H1 (cell line): Measurements from ENCODE around the gene RIF1. TPM values are rescaled to one million over a fixed set of nuclear protein-coding genes. Genes with fewer than 3 reads are reported as not detected.

ENCODE experiments used
- CTCF ChIA-PET: fragments of 300-600 bp; sonication (Branson Sonifier 250); formaldehyde crosslinking; loops from one replicate; lab custom pipeline; 2021; ENCODE audit not compliant: partially characterized antibody; lab: Charles Lee
- POLR2A ChIA-PET: fragments of 300-600 bp; sonication (Branson Sonifier 250); formaldehyde crosslinking; loops from one replicate; lab custom pipeline; 2021; ENCODE audit warnings: inconsistent platforms; ENCODE audit not compliant: partially characterized antibody; lab: Charles Lee
- DNase-seq, 2 experiments: peaks; one replicate each; pipeline versions ENCODE4 v3.0.0 to v3.0.0-alpha.2; 2010 to 2022; ENCODE audit warnings: low spot score in 2 of 2, low read depth in 1 of 2, mixed read lengths in 1 of 2
- FAIRE-seq: peaks from 2 replicates; lab custom pipeline; 2011; peaks lifted over from hg19 to GRCh38; lab: Jason Lieb, UNC
- H2AFZ ChIP-seq: 2 replicates; pipeline ENCODE4 v1.8.1; 2012; ENCODE audit warnings: low read length, inconsistent platforms
- H2AK5ac ChIP-seq: 2 replicates; pipeline ENCODE4 v1.6.1; 2013; ENCODE audit warnings: low read depth, low read length
- H2BK120ac ChIP-seq: replicated peaks from 2 replicates; pipeline ENCODE3; 2013; ENCODE audit warnings: low read depth, low read length, inconsistent platforms
- H2BK12ac ChIP-seq: 2 replicates; pipeline ENCODE4 v1.6.1; 2013; ENCODE audit warnings: low read depth, low read length
- H2BK15ac ChIP-seq: 2 replicates; pipeline ENCODE4 v1.6.1; 2013; ENCODE audit warnings: low read length
- H2BK20ac ChIP-seq: 2 replicates; pipeline ENCODE4 v1.6.1; 2013; ENCODE audit warnings: low read length
- H2BK5ac ChIP-seq: 2 replicates; pipeline ENCODE4 v1.6.1; 2013; ENCODE audit warnings: low read depth, low read length
- H3K14ac ChIP-seq: 2 replicates; pipeline ENCODE4 v1.6.1; 2013; ENCODE audit warnings: inconsistent platforms; ENCODE audit not compliant: insufficient read length
- H3K18ac ChIP-seq: 2 replicates; pipeline ENCODE4 v1.6.1; 2013; ENCODE audit warnings: low read length; ENCODE audit errors: extremely low read depth
- H3K23ac ChIP-seq: 2 replicates; pipeline ENCODE4 v1.6.1; 2013; ENCODE audit warnings: inconsistent platforms; ENCODE audit not compliant: insufficient read length
- H3K23me2 ChIP-seq: 2 replicates; pipeline ENCODE4 v1.6.1; 2013; ENCODE audit warnings: low read depth, low read length
- H3K27ac ChIP-seq: 2 replicates; pipeline ENCODE4 v1.6.1; 2011; ENCODE audit warnings: low read depth, low read length, inconsistent platforms
- H3K27me3 ChIP-seq, 4 experiments: replicated peaks in 1 of 4; 1 replicate in 1 of 4; 2 replicates in 3 of 4; pipeline versions ENCODE4 v1.6.1 to v1.8.1; 2011 to 2013; ENCODE audit warnings: low read length in 3 of 4, mild to moderate bottlenecking in 3 of 4, inconsistent platforms in 2 of 4, mixed read lengths in 2 of 4, moderate library complexity in 1 of 4; ENCODE audit not compliant: control insufficient read depth in 3 of 4, insufficient read depth in 3 of 4; ENCODE audit errors: extremely low read depth in 1 of 4
- H3K36me3 ChIP-seq, 4 experiments: 2 replicates each; pipeline versions ENCODE4 v1.6.1 to v1.8.1; 2011 to 2013; ENCODE audit warnings: mild to moderate bottlenecking in 4 of 4, low read length in 3 of 4, moderate library complexity in 2 of 4, control low read depth in 1 of 4, inconsistent platforms in 1 of 4; ENCODE audit not compliant: insufficient read depth in 4 of 4, control insufficient read depth in 2 of 4
- H3K4ac ChIP-seq: replicated peaks from 2 replicates; pipeline ENCODE3; 2013; ENCODE audit warnings: low read length, low read depth, mixed read lengths, inconsistent platforms; ENCODE audit not compliant: insufficient read length
- H3K4me1 ChIP-seq, 4 experiments: replicated peaks in 1 of 4; 1 replicate in 1 of 4; 2 replicates in 3 of 4; pipeline versions ENCODE4 v1.6.1 to v1.8.1; 2011 to 2013; ENCODE audit warnings: low read length in 3 of 4, inconsistent platforms in 2 of 4, mixed read lengths in 1 of 4; ENCODE audit not compliant: insufficient read depth in 4 of 4, control insufficient read depth in 3 of 4
- H3K4me2 ChIP-seq, 2 experiments: 2 replicates each; pipeline versions ENCODE4 v1.6.1 to v1.8.1; 2011 to 2013; ENCODE audit warnings: low read depth in 2 of 2, low read length in 2 of 2, control low read depth in 1 of 2, inconsistent platforms in 1 of 2, mild to moderate bottlenecking in 1 of 2; ENCODE audit not compliant: insufficient read depth in 1 of 2
- H3K4me3 ChIP-seq, 4 experiments: fragments of 200-600, 300-600 bp in 1 of 4; sonication (generic), shearing (Covaris generic), sonication (Bioruptor Twin) in 1 of 4; 2 replicates each; pipeline versions ENCODE4 v1.5.1 to v1.8.1; 2011 to 2016; ENCODE audit warnings: low read length in 4 of 4, low read depth in 3 of 4, control low read depth in 2 of 4, inconsistent platforms in 2 of 4, mild to moderate bottlenecking in 2 of 4, mixed read lengths in 1 of 4, moderate library complexity in 1 of 4; ENCODE audit not compliant: insufficient read depth in 2 of 4; ENCODE audit errors: extremely low read depth in 1 of 4
- H3K56ac ChIP-seq: replicated peaks from 2 replicates; pipeline ENCODE3; 2013; ENCODE audit warnings: low read depth, mild to moderate bottlenecking, mixed read lengths, low read length, inconsistent platforms; ENCODE audit not compliant: insufficient read length
- H3K79me1 ChIP-seq: 2 replicates; pipeline ENCODE4 v1.6.1; 2013; ENCODE audit warnings: low read depth, low read length, control low read depth
- H3K79me2 ChIP-seq, 2 experiments: 2 replicates each; pipeline versions ENCODE4 v1.6.1 to v1.8.1; 2012 to 2013; ENCODE audit warnings: low read length in 2 of 2, mild to moderate bottlenecking in 2 of 2, inconsistent platforms in 1 of 2; ENCODE audit not compliant: insufficient read depth in 2 of 2, control insufficient read depth in 1 of 2
- H3K9ac ChIP-seq, 4 experiments: replicated peaks in 1 of 4; 1 replicate in 1 of 4; 2 replicates in 3 of 4; pipeline versions ENCODE4 v1.6.1 to v1.8.1; 2011 to 2013; ENCODE audit warnings: low read depth in 3 of 4, low read length in 3 of 4, control low read depth in 2 of 4, mild to moderate bottlenecking in 2 of 4, moderate library complexity in 2 of 4, inconsistent platforms in 1 of 4; ENCODE audit errors: extremely low read depth in 1 of 4
- H3K9me3 ChIP-seq, 2 experiments: 2 replicates each; pipeline versions ENCODE4 v1.6.1 to v1.8.1; 2012 to 2013; ENCODE audit warnings: mild to moderate bottlenecking in 2 of 2, moderate library complexity in 2 of 2, control low read depth in 1 of 2, inconsistent platforms in 1 of 2, low read depth in 1 of 2, low read length in 1 of 2, mixed read lengths in 1 of 2; ENCODE audit not compliant: insufficient read depth in 2 of 2
- H4K20me1 ChIP-seq, 2 experiments: replicated peaks in 1 of 2; 2 replicates each; pipeline versions ENCODE3 to v1.8.1; 2011 to 2013; ENCODE audit warnings: inconsistent platforms in 2 of 2, low read length in 2 of 2, mild to moderate bottlenecking in 1 of 2; ENCODE audit not compliant: insufficient read depth in 2 of 2, control insufficient read depth in 1 of 2
- H4K5ac ChIP-seq: 2 replicates; pipeline ENCODE4 v1.6.1; 2013; ENCODE audit warnings: low read length, low read depth, mixed read lengths, inconsistent platforms; ENCODE audit not compliant: insufficient read length
- H4K8ac ChIP-seq: 2 replicates; pipeline ENCODE4 v1.8.0; 2013; ENCODE audit warnings: mild to moderate bottlenecking, moderate library complexity, low read length, inconsistent platforms; ENCODE audit not compliant: insufficient read depth; ENCODE audit errors: extremely low read depth
- H4K91ac ChIP-seq: replicated peaks from 2 replicates; pipeline ENCODE3; 2013; ENCODE audit warnings: low read length, mixed read lengths, inconsistent platforms; ENCODE audit not compliant: insufficient read length
- GTF2F1 ChIP-seq: IDR thresholded peaks from 2 replicates; pipeline ENCODE4 v1.6.1; 2012; ENCODE audit warnings: low read depth, low read length, improper control_type of control experiment, borderline replicate concordance
- SIRT6 ChIP-seq: IDR thresholded peaks from one replicate; pipeline ENCODE4 v1.7.1; 2012; ENCODE audit warnings: low read length, inconsistent platforms
- TCF12 ChIP-seq: IDR thresholded peaks from 2 replicates; pipeline ENCODE4 v1.6.1; 2011; ENCODE audit warnings: low read depth, mild to moderate bottlenecking, low read length
- WGBS, 2 experiments: shearing (Covaris generic) in 1 of 2; methylation state at CpG; one replicate each; pipeline versions ENCODE4 v1.1.6 to v1.1.7; 2013 to 2015; ENCODE audit warnings: low lambda C conversion rate in 2 of 2, mixed read lengths in 2 of 2, inconsistent platforms in 1 of 2, low coverage in 1 of 2, missing lambda C conversion rate in 1 of 2; ENCODE audit not compliant: insufficient replicate concordance in 2 of 2, insufficient coverage in 1 of 2, insufficient read length in 1 of 2; ENCODE audit errors: extremely low coverage in 1 of 2, missing lambda C conversion rate in 1 of 2; 5-methylcytosine and 5-hydroxymethylcytosine counted together
- polyA plus RNA-seq, 7 experiments: library from polyadenylated mRNA; depleted of rRNA in 3 of 7; stranded (reverse) in 5 of 7; unstranded in 2 of 7; fragments of >200 nt in 5 of 7; fragments of 200-250 nt in 2 of 7; gene quantifications; 1 replicate in 5 of 7; 2 replicates in 1 of 7; 4 replicates in 1 of 7; pipeline versions ENCODE4 v1.2.1 to v1.2.3, GENCODE V29; 2011 to 2013; ENCODE audit warnings: missing spikeins in 2 of 7, mixed read lengths in 2 of 7
- total RNA-seq: library from RNA; stranded (reverse); fragmentation: NEBNext Ultra II Directional; extraction: Animal tissue kit (Norgen Biotek cat#: 25700); gene quantifications from 2 replicates; pipeline ENCODE4 v1.2.1, GENCODE V29; 2021

RIF1 gene
- total and polyA plus RNA-seq, 2 of the 8 experiments (the other 6 are each of a cell fraction or from before 2014, with no cell fraction given), result 9.5 to 104 TPM

DNA sequence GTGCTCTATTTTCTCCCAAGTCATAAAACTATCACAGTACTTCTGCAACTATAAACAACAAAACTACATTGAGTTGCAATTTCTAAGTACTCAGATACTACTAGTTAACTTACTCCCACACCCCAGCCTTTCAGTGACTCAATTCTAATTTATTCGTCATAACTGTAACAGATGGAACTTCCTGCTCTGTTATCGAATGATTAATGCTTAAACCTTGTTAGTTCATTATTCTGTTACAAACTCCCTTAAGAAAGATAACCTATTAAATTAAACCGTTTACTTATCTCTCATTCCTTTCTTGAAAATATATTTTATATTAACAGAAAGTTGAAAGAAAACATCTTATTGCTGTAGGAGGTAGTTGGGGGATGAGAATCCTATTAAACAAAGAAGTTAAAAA lies 35.3 kb upstream of the RIF1 start:
- Histone ChIP-seq H4K20me1 (no peaks in the 10 kb centered on the region), H2BK5ac (no peak overlapping the region), H3K27ac (no peak overlapping the region), H2AFZ (no peak overlapping the region), H3K79me1 (no peaks in the 10 kb centered on the region), H3K9me3 (no peaks in the 10 kb centered on the region), H3K23me2 (no peaks in the 10 kb centered on the region), H3K9ac (no peak overlapping the region), H2BK120ac (no peak overlapping the region), H3K56ac (no peak overlapping the region), H2BK20ac (no peak overlapping the region), H2BK12ac (no peak overlapping the region), H3K36me3 (no peaks in the 10 kb centered on the region), H3K4me1 (peaks cover 0 to 6% (median 0%) of the 10 kb centered on the region in 4 experiments; a peak in 1 of 7 replicates), H3K4me2 (no peak overlapping the region; a peak in 2 of 4 replicates), H2AK5ac (no peak overlapping the region), H4K8ac (no peak overlapping the region), H3K4ac (no peak overlapping the region), H3K79me2 (no peaks in the 10 kb centered on the region), H3K14ac (no peak overlapping the region), H3K27me3 (no peaks in the 10 kb centered on the region), H4K5ac (no peak overlapping the region), H3K23ac (no peak overlapping the region), H4K91ac (no peak overlapping the region), H3K4me3 (no peak overlapping the region), H3K18ac (no peak overlapping the region), H2BK15ac (no peak overlapping the region)
- DNase-seq (no peak), FAIRE-seq (no peak)
- ChIA-PET POLR2A (no interaction called here), CTCF (no interaction called here)
- 80 to 100% methylated on average over 1 to 3 of the region's 3 CpGs for WGBS, 2 experiments
- TF ChIP-seq SIRT6 (no peak), GTF2F1 (no peak), TCF12 (no peak)
